HEK293 (cell line): ENCODE results near the gene TTC23L.

Experiments used
- EGR2 ChIP-seq: fragments of 450-650 bp; formaldehyde crosslinking; IDR thresholded peaks from 2 replicates; pipeline ENCODE4 v1.5.1; 2016; ENCODE audit warnings: low read depth, missing biosample characterization, missing genetic modification characterization
- FEZF1 ChIP-seq: fragments of 450-650 bp; formaldehyde crosslinking; IDR thresholded peaks from 2 replicates; pipeline ENCODE4 v1.5.1; 2016; ENCODE audit warnings: missing biosample characterization, missing genetic modification characterization
- GFI1B ChIP-seq: fragments of 450-650 bp; formaldehyde crosslinking; IDR thresholded peaks from 2 replicates; pipeline ENCODE4 v1.5.1; 2016; ENCODE audit warnings: missing biosample characterization, missing genetic modification characterization
- GLI4 ChIP-seq: fragments of 450-650 bp; formaldehyde crosslinking; IDR thresholded peaks from 2 replicates; pipeline ENCODE4 v1.5.1; 2016; ENCODE audit warnings: missing biosample characterization, missing genetic modification characterization
- HOXC10 ChIP-seq: sonication (generic); formaldehyde crosslinking; IDR thresholded peaks from 2 replicates; pipeline ENCODE4 v1.8.1; 2023; ENCODE audit warnings: mild to moderate bottlenecking, missing genetic modification reagents
- KLF7 ChIP-seq: fragments of 450-650 bp; formaldehyde crosslinking; IDR thresholded peaks from 2 replicates; pipeline ENCODE4 v1.5.1; 2016; ENCODE audit warnings: missing biosample characterization, missing genetic modification characterization, borderline replicate concordance
- KLF8 ChIP-seq: fragments of 450-650 bp; formaldehyde crosslinking; IDR thresholded peaks from 2 replicates; pipeline ENCODE4 v1.5.1; 2016; ENCODE audit warnings: missing biosample characterization, missing genetic modification characterization
- KLF9 ChIP-seq: fragments of 450-650 bp; formaldehyde crosslinking; IDR thresholded peaks from 2 replicates; pipeline ENCODE4 v1.5.1; 2016; ENCODE audit warnings: missing biosample characterization, missing genetic modification characterization, low read depth
- SP2 ChIP-seq: fragments of 450-650 bp; formaldehyde crosslinking; IDR thresholded peaks from 2 replicates; pipeline ENCODE4 v1.5.1; 2016; ENCODE audit warnings: missing biosample characterization, missing genetic modification characterization
- WT1 ChIP-seq: fragments of 450-650 bp; formaldehyde crosslinking; IDR thresholded peaks from 2 replicates; pipeline ENCODE4 v1.5.1; 2016; ENCODE audit warnings: missing biosample characterization, missing genetic modification characterization
- ZNF121 ChIP-seq: fragments of 450-650 bp; formaldehyde crosslinking; IDR thresholded peaks from 2 replicates; pipeline ENCODE4 v1.5.1; 2016; ENCODE audit warnings: missing biosample characterization, missing genetic modification characterization
- ZNF138 ChIP-seq: fragments of 450-650 bp; formaldehyde crosslinking; IDR thresholded peaks from 2 replicates; pipeline ENCODE4 v1.5.1; 2016; ENCODE audit warnings: missing biosample characterization, missing genetic modification characterization, borderline replicate concordance
- ZNF155 ChIP-seq: fragments of 450-650 bp; formaldehyde crosslinking; IDR thresholded peaks from 2 replicates; pipeline ENCODE4 v1.5.1; 2016; ENCODE audit warnings: missing biosample characterization, missing genetic modification characterization
- ZNF19 ChIP-seq: fragments of 450-650 bp; formaldehyde crosslinking; IDR thresholded peaks from 2 replicates; pipeline ENCODE4; 2016; ENCODE audit warnings: missing biosample characterization, missing genetic modification characterization, low read depth
- ZNF354C ChIP-seq: fragments of 450-650 bp; formaldehyde crosslinking; IDR thresholded peaks from 2 replicates; pipeline ENCODE4 v1.5.1; 2016; ENCODE audit warnings: missing biosample characterization, missing genetic modification characterization, low read depth, borderline replicate concordance
- ZNF391 ChIP-seq: fragments of 450-650 bp; formaldehyde crosslinking; IDR thresholded peaks from 2 replicates; pipeline ENCODE4 v1.5.1; 2016; ENCODE audit warnings: low read depth, missing biosample characterization, missing genetic modification characterization, borderline replicate concordance
- ZNF416 ChIP-seq: fragments of 450-650 bp; formaldehyde crosslinking; IDR thresholded peaks from 2 replicates; pipeline ENCODE4 v1.5.1; 2016; ENCODE audit warnings: missing biosample characterization, missing genetic modification characterization
- ZNF423 ChIP-seq: fragments of 450-650 bp; formaldehyde crosslinking; IDR thresholded peaks from 2 replicates; pipeline ENCODE4 v1.5.1; 2016; ENCODE audit warnings: missing biosample characterization, missing genetic modification characterization
- ZNF529 ChIP-seq: fragments of 450-650 bp; formaldehyde crosslinking; IDR thresholded peaks from 2 replicates; pipeline ENCODE4 v1.5.1; 2017; ENCODE audit warnings: missing genetic modification characterization, missing biosample characterization; ENCODE audit not compliant: insufficient replicate concordance
- ZNF530 ChIP-seq: fragments of 450-650 bp; formaldehyde crosslinking; IDR thresholded peaks from 2 replicates; pipeline ENCODE4 v1.5.1; 2016; ENCODE audit warnings: low read depth, missing biosample characterization, missing genetic modification characterization
- ZNF548 ChIP-seq: fragments of 450-650 bp; formaldehyde crosslinking; IDR thresholded peaks from 2 replicates; pipeline ENCODE4 v1.5.1; 2016; ENCODE audit warnings: missing biosample characterization, missing genetic modification characterization
- ZNF561 ChIP-seq: fragments of 450-650 bp; IDR thresholded peaks from 2 replicates; pipeline ENCODE4 v1.5.1; 2018; ENCODE audit warnings: missing biosample characterization, missing genetic modification characterization, borderline replicate concordance
- ZNF596 ChIP-seq: fragments of 450-650 bp; IDR thresholded peaks from 2 replicates; pipeline ENCODE4 v1.5.0; 2018; ENCODE audit warnings: missing biosample characterization, mild to moderate bottlenecking, missing genetic modification characterization, moderate library complexity
- ZNF600 ChIP-seq: fragments of 450-650 bp; formaldehyde crosslinking; IDR thresholded peaks from 2 replicates; pipeline ENCODE4 v1.5.1; 2016; ENCODE audit warnings: missing biosample characterization, missing genetic modification characterization
- ZNF621 ChIP-seq: fragments of 450-650 bp; formaldehyde crosslinking; IDR thresholded peaks from 2 replicates; pipeline ENCODE4 v1.5.1; 2017; ENCODE audit warnings: missing biosample characterization, missing genetic modification characterization
- ZNF768 ChIP-seq: fragments of 450-650 bp; formaldehyde crosslinking; IDR thresholded peaks from 2 replicates; pipeline ENCODE4 v1.5.1; 2018; ENCODE audit warnings: missing biosample characterization, mild to moderate bottlenecking, missing genetic modification characterization
- ZNF777 ChIP-seq: fragments of 450-650 bp; formaldehyde crosslinking; IDR thresholded peaks from 2 replicates; pipeline ENCODE4 v1.5.1; 2017; ENCODE audit warnings: missing biosample characterization, missing genetic modification characterization, borderline replicate concordance
- ZNF837 ChIP-seq: fragments of 450-650 bp; formaldehyde crosslinking; IDR thresholded peaks from 2 replicates; pipeline ENCODE4 v1.5.1; 2016; ENCODE audit warnings: missing biosample characterization, missing genetic modification characterization
- ZXDB ChIP-seq: fragments of 450-650 bp; formaldehyde crosslinking; IDR thresholded peaks from 2 replicates; pipeline ENCODE4 v1.5.1; 2016; ENCODE audit warnings: missing biosample characterization, missing genetic modification characterization
- TF ChIP-seq, protein P1 (sequence below): fragments of 450-650 bp; formaldehyde crosslinking; IDR thresholded peaks from 2 replicates; pipeline ENCODE4 v1.5.1; 2016; ENCODE audit warnings: missing biosample characterization, missing genetic modification characterization
- TF ChIP-seq, protein P2 (sequence below): fragments of 450-650 bp; formaldehyde crosslinking; IDR thresholded peaks from 2 replicates; pipeline ENCODE4 v1.5.1; 2016; ENCODE audit warnings: missing biosample characterization, missing genetic modification characterization
- TF ChIP-seq, protein P3 (sequence below): fragments of 450-650 bp; formaldehyde crosslinking; IDR thresholded peaks from 2 replicates; pipeline ENCODE4 v1.5.0; 2017; ENCODE audit warnings: missing biosample characterization, missing genetic modification characterization, borderline replicate concordance

TTC23L gene

GRCh38 chr5:34923694-34924461 lies 84.9 kb downstream of the TTC23L start (continued):
- TF ChIP-seq ZNF155 (no peak), ZXDB (tag by site-specific recombination) (peak; percentile 58), ZNF548 (no peak), HOXC10 (CRISPR knock-in tag) (no peak), EGR2 (tag by site-specific recombination) (no peak), ZNF530 (tag by site-specific recombination) (no peak), ZNF416 (tag by site-specific recombination) (no peak), SP2 (tag by site-specific recombination) (no peak), FEZF1 (no peak; the same call in 1 of the 2 replicates), ZNF138 (tag by site-specific recombination) (no peak), WT1 (tag by site-specific recombination) (peak; percentile 64; the same call in 1 of the 2 replicates), ZNF423 (tag by site-specific recombination) (no peak), ZNF600 (tag by site-specific recombination) (no peak; the same call in 1 of the 2 replicates), ZNF561 (tag by site-specific recombination) (no peak), GFI1B (tag by site-specific recombination) (no peak), GLI4 (tag by site-specific recombination) (no peak), ZNF121 (tag by site-specific recombination) (no peak), KLF8 (tag by site-specific recombination) (peak; percentile 34; the same call in 1 of the 2 replicates), ZNF391 (tag by site-specific recombination) (no peak), ZNF529 (no peak), KLF7 (tag by site-specific recombination) (no peak), ZNF768 (no peak), ZNF354C (tag by site-specific recombination) (no peak), KLF9 (tag by site-specific recombination) (no peak), ZNF837 (tag by site-specific recombination) (no peak), ZNF596 (tag by site-specific recombination) (no peak), ZNF19 (tag by site-specific recombination) (no peak), ZNF621 (tag by site-specific recombination) (no peak), ZNF777 (tag by site-specific recombination) (no peak)
- TF ChIP-seq, protein P1, sequence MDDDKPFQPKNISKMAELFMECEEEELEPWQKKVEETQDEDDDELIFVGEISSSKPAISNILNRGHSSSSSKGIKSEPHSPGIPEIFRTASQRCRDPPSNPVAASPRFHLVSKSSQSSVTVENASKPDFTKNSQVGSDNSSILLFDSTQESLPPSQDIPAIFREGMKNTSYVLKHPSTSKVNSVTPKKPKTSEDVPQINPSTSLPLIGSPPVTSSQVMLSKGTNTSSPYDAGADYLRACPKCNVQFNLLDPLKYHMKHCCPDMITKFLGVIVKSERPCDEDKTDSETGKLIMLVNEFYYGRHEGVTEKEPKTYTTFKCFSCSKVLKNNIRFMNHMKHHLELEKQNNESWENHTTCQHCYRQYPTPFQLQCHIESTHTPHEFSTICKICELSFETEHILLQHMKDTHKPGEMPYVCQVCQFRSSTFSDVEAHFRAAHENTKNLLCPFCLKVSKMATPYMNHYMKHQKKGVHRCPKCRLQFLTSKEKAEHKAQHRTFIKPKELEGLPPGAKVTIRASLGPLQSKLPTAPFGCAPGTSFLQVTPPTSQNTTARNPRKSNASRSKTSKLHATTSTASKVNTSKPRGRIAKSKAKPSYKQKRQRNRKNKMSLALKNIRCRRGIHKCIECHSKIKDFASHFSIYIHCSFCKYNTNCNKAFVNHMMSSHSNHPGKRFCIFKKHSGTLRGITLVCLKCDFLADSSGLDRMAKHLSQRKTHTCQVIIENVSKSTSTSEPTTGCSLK (tag by site-specific recombination) = no peak
- TF ChIP-seq, protein P2, sequence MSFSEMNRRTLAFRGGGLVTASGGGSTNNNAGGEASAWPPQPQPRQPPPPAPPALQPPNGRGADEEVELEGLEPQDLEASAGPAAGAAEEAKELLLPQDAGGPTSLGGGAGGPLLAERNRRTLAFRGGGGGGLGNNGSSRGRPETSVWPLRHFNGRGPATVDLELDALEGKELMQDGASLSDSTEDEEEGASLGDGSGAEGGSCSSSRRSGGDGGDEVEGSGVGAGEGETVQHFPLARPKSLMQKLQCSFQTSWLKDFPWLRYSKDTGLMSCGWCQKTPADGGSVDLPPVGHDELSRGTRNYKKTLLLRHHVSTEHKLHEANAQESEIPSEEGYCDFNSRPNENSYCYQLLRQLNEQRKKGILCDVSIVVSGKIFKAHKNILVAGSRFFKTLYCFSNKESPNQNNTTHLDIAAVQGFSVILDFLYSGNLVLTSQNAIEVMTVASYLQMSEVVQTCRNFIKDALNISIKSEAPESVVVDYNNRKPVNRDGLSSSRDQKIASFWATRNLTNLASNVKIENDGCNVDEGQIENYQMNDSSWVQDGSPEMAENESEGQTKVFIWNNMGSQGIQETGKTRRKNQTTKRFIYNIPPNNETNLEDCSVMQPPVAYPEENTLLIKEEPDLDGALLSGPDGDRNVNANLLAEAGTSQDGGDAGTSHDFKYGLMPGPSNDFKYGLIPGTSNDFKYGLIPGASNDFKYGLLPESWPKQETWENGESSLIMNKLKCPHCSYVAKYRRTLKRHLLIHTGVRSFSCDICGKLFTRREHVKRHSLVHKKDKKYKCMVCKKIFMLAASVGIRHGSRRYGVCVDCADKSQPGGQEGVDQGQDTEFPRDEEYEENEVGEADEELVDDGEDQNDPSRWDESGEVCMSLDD (tag by site-specific recombination) = no peak
- TF ChIP-seq, protein P3, sequence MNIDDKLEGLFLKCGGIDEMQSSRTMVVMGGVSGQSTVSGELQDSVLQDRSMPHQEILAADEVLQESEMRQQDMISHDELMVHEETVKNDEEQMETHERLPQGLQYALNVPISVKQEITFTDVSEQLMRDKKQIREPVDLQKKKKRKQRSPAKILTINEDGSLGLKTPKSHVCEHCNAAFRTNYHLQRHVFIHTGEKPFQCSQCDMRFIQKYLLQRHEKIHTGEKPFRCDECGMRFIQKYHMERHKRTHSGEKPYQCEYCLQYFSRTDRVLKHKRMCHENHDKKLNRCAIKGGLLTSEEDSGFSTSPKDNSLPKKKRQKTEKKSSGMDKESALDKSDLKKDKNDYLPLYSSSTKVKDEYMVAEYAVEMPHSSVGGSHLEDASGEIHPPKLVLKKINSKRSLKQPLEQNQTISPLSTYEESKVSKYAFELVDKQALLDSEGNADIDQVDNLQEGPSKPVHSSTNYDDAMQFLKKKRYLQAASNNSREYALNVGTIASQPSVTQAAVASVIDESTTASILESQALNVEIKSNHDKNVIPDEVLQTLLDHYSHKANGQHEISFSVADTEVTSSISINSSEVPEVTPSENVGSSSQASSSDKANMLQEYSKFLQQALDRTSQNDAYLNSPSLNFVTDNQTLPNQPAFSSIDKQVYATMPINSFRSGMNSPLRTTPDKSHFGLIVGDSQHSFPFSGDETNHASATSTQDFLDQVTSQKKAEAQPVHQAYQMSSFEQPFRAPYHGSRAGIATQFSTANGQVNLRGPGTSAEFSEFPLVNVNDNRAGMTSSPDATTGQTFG (tag by site-specific recombination) = no peak
